ENCODE results near the gene FCRL1. TPM values are rescaled to one million over a fixed set of nuclear protein-coding genes. Genes with fewer than 3 reads are reported as not detected.

The FCRL1 gene
- total RNA-seq, 1 experiment from 2014 or later = not detected

- Histone ChIP-seq H4K91ac (ENCODE audit: insufficient read length, low read depth, low read length) (no peak overlapping the region), H3K18ac (ENCODE audit: insufficient read length, low read depth, low read length) (no peak overlapping the region), H3K9ac (ENCODE audit: extremely low read depth, insufficient read length, low read length) (no peak overlapping the region), H2BK5ac (ENCODE audit: insufficient read length, low read length) (no peak overlapping the region), H3K4me1 (ENCODE audit: insufficient read depth, low read length) (peaks cover 3% of the 10 kb centered on the region; the same call in 1 of the 2 replicates), H3T11ph (ENCODE audit: low read length) (no peak overlapping the region), H3K4me2 (ENCODE audit: insufficient read depth, insufficient read length, low read length) (no peak overlapping the region), H2AK5ac (ENCODE audit: insufficient read length, low read length) (no peak overlapping the region), H4K5ac (ENCODE audit: insufficient read length, low read depth, low read length) (no peak overlapping the region), H4K8ac (replicated peaks; ENCODE audit: insufficient read length, low read depth, low read length) (no peak overlapping the region), H3K79me2 (ENCODE audit: insufficient read depth, low read length) (no peaks in the 10 kb centered on the region), H3K56ac (ENCODE audit: insufficient read length, low read depth, low read length) (no peak overlapping the region), H3K9me3 (ENCODE audit: control insufficient read depth, low read depth, low read length) (no peaks in the 10 kb centered on the region), H4K20me1 (ENCODE audit: control insufficient read depth, insufficient read depth, insufficient read length) (no peaks in the 10 kb centered on the region), H3K4ac (ENCODE audit: low read depth, low read length) (no peak overlapping the region), H2BK15ac (ENCODE audit: low read depth, low read length) (no peak overlapping the region), H3K79me1 (ENCODE audit: insufficient read depth, low read depth, low read length, poor library complexity, severe bottlenecking) (no peaks in the 10 kb centered on the region), H3K23me2 (ENCODE audit: insufficient read length, low read depth, low read length, poor library complexity, severe bottlenecking) (no peaks in the 10 kb centered on the region), H3K27me3 (ENCODE audit: insufficient read depth, low read length) (no peaks in the 10 kb centered on the region), H3K27ac (ENCODE audit: insufficient read length, low read depth, low read length) (no peak overlapping the region), H2AFZ (ENCODE audit: low read length) (no peak overlapping the region), H3K14ac (ENCODE audit: insufficient read depth, low read length) (no peak overlapping the region), H2BK20ac (ENCODE audit: low read depth, low read length, poor library complexity, severe bottlenecking) (no peak overlapping the region), H2BK12ac (ENCODE audit: insufficient read length, low read depth, low read length) (no peak overlapping the region), H3K23ac (ENCODE audit: insufficient read length, low read depth, low read length) (no peak overlapping the region), H2BK120ac (ENCODE audit: low read depth, low read length, poor library complexity, severe bottlenecking) (no peak overlapping the region)
- H3K27me3 Mint-ChIP-seq (ENCODE audit: low read depth) = no peaks in the 10 kb centered on the region; the same call in 1 of the 2 replicates
- H3K36me3 Mint-ChIP-seq (ENCODE audit: insufficient read depth in 1 of 3, low read depth in 3 of 3) = no peaks in the 10 kb centered on the region
- H3K4me1 Mint-ChIP-seq = peaks cover 12 to 13% of the 10 kb centered on the region in 2 experiments
- no peak overlapping the region for H3K4me3 Mint-ChIP-seq
- no peak for DNase-seq
- no peaks in the 10 kb centered on the region for H3K9me3 Mint-ChIP-seq
- no CpG with 5 or more reads among the region's 4 CpGs for WGBS (ENCODE audit: extremely low coverage, insufficient read length, low lambda C conversion rate)
- H3K27ac Mint-ChIP-seq = no peak overlapping the region
- no peak for TF ChIP-seq CTCF (conservative IDR thresholded peaks at IDR 0.05)
Observed at GRCh38 chr1:157775101-157775870, 44.6 kb downstream of the FCRL1 start.

Data from H9 (cell line).